T-cell (primary cell): ENCODE results near the gene CD58. TPM values are rescaled to one million over a fixed set of nuclear protein-coding genes. Genes with fewer than 3 reads are reported as not detected.
"Not testable (repeated sequence)": the region's sequence is repeated elsewhere in the genome, so short reads cannot be mapped to it uniquely, and the experiment has no call there.

ENCODE experiments used
- ATAC-seq, 4 experiments: fragments of 200-7000 bp in 3 of 4; fragments of 150-1000 bp in 1 of 4; cut with Tn5 transposase; replicated peaks in 1 of 4; 1 replicate in 3 of 4; 2 replicates in 1 of 4; pipeline ENCODE4 v1.10.0; 2021; ENCODE audit warnings: moderate library complexity in 3 of 4, mild to moderate bottlenecking in 2 of 4, moderate number of reproducible peaks in 1 of 4
- CTCF ChIA-PET, 2 donors: fragments of 300-600 bp; sonication (Branson Sonifier 250); formaldehyde crosslinking; loops; one replicate each; lab custom pipeline; 2022; ENCODE audit warnings: antibody characterized with exemption in 2 of 2; lab: Charles Lee
- POLR2A ChIA-PET, 2 donors: fragments of 300-600 bp; sonication (Branson Sonifier 250); formaldehyde crosslinking; loops; one replicate each; lab custom pipeline; 2022; ENCODE audit warnings: antibody characterized with exemption in 2 of 2; lab: Charles Lee
- DNase-seq, 35 experiments: peaks; one replicate each; pipeline versions ENCODE4 v3.0.0 to v3.0.0-alpha.2; 2013 to 2023
- H3K27ac ChIP-seq: one replicate; pipeline ENCODE4 v1.5.1; 2013; ENCODE audit warnings: low read length
- H3K27me3 ChIP-seq, 2 experiments: replicated peaks in 1 of 2; 1 replicate in 1 of 2; 2 replicates in 1 of 2; pipeline versions ENCODE4 v1.6.1 to v1.7.0; 2013; ENCODE audit warnings: low read length in 1 of 2, mixed read lengths in 1 of 2; ENCODE audit not compliant: control insufficient read depth in 2 of 2, insufficient read depth in 2 of 2; ENCODE audit errors: extremely low read depth in 1 of 2
- H3K36me3 ChIP-seq, 2 donors: 1 replicate in 1 of 2; 2 replicates in 1 of 2; pipeline versions ENCODE4 v1.6.1 to v1.7.0; 2013; ENCODE audit warnings: low read length in 1 of 2; ENCODE audit not compliant: control insufficient read depth in 2 of 2, insufficient read depth in 1 of 2; ENCODE audit errors: extremely low read depth in 1 of 2
- H3K4me1 ChIP-seq, 2 experiments: 1 replicate in 1 of 2; 2 replicates in 1 of 2; pipeline versions ENCODE4 v1.6.1 to v1.7.0; 2013; ENCODE audit warnings: low read length in 2 of 2, mixed read lengths in 1 of 2; ENCODE audit not compliant: insufficient read depth in 2 of 2, control insufficient read depth in 1 of 2; ENCODE audit errors: extremely low read depth in 1 of 2
- H3K4me3 ChIP-seq, 2 donors: 1 replicate in 1 of 2; 2 replicates in 1 of 2; pipeline versions ENCODE4 v1.5.1 to v1.7.0; 2013; ENCODE audit warnings: mild to moderate bottlenecking in 2 of 2, low read length in 1 of 2, moderate library complexity in 1 of 2; ENCODE audit not compliant: control insufficient read depth in 1 of 2; ENCODE audit errors: extremely low read depth in 1 of 2
- H3K9me3 ChIP-seq: 2 replicates; pipeline ENCODE4 v1.7.0; 2013
- H3K27ac Mint-ChIP-seq, 2 donors: one replicate each; pipeline ENCODE4 v1.8.0; 2020 to 2021; ENCODE audit warnings: mild to moderate bottlenecking in 2 of 2, mixed read lengths in 2 of 2
- H3K27me3 Mint-ChIP-seq, 2 donors: one replicate each; pipeline ENCODE4 v1.8.0; 2021 to 2022; ENCODE audit warnings: mixed read lengths in 2 of 2
- H3K36me3 Mint-ChIP-seq: one replicate; pipeline ENCODE4 v1.8.0; 2021; ENCODE audit warnings: mixed read lengths
- H3K4me1 Mint-ChIP-seq, 3 donors: one replicate each; pipeline ENCODE4 v1.8.0; 2020 to 2022; ENCODE audit warnings: mixed read lengths in 3 of 3, mild to moderate bottlenecking in 1 of 3
- H3K4me3 Mint-ChIP-seq, 3 donors: one replicate each; pipeline ENCODE4 v1.8.0; 2020 to 2022; ENCODE audit warnings: mild to moderate bottlenecking in 3 of 3, mixed read lengths in 3 of 3, moderate library complexity in 3 of 3
- H3K9me3 Mint-ChIP-seq, 3 donors: one replicate each; pipeline ENCODE4 v1.8.0; 2020 to 2022; ENCODE audit warnings: mixed read lengths in 3 of 3
- WGBS: methylation state at CpG from one replicate; pipeline ENCODE4 v1.1.5; 2013; ENCODE audit warnings: missing lambda C conversion rate; ENCODE audit not compliant: insufficient coverage; 5-methylcytosine and 5-hydroxymethylcytosine counted together
- total RNA-seq, 35 experiments: library from RNA in 6 of 35; stranded (reverse) in 6 of 35; fragments of 120-200 nt in 1 of 35; gene quantifications; one replicate each; pipeline versions ENCODE4 v1.2.1 to v1.2.4 and lab custom pipeline; 2013 to 2026

Gene CD58
- total RNA-seq, 5 donors from 2014 or later (not counting 1 experiment from before 2014, with no cell fraction given), result 8.9 to 20.5 (median 16.9) TPM

- CTCF ChIA-PET, result no interaction called here
- Histone ChIP-seq H3K36me3 (no peaks in the 10 kb centered on the region), H3K27me3 (no peaks in the 10 kb centered on the region), H3K4me3 (no peak overlapping the region), H3K9me3 (no peaks in the 10 kb centered on the region), H3K4me1 (peaks cover 0 to 29% of the 10 kb centered on the region in 2 experiments), H3K27ac (no peak overlapping the region)
- POLR2A ChIA-PET, result no interaction called here
- peaks cover 33% of the 10 kb centered on the region for H3K36me3 Mint-ChIP-seq
- peak overlapping the region in 1 of 2 donors; percentile 7 for H3K27ac Mint-ChIP-seq
- ATAC-seq, result no peak
- H3K4me1 Mint-ChIP-seq, result peaks cover 40 to 80% (median 69%) of the 10 kb centered on the region in 3 donors
- no peak overlapping the region for H3K4me3 Mint-ChIP-seq
- H3K9me3 Mint-ChIP-seq, result peaks cover 0 to 12% (median 0%) of the 10 kb centered on the region in 3 donors
- H3K27me3 Mint-ChIP-seq, result no peaks in the 10 kb centered on the region
- WGBS, result 100% methylated on average over 1 of the region's 1 CpG
- DNase-seq, result no peak
These were observed 5.6 kb downstream of the CD58 start for GRCh38 chr1:116565222-116565621.

DNA sequence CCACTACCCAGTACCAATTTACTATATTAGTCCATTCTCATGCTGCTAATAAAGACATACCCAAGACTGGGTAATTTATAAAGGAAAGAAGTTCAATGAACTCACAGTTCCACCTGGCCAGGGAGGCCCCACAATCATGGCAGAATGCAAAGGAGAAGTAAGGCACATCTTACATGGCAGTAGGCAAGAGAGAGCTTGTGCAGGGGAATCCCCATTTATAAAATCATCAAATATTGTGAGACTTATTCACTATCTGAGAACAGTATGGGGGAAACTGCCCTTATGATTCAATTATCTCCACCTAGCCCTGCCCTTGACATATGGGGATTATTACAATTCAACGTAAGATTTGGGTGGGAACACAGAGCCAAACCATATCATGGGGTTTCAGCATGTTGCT, 6.4 kb downstream of the CD58 start:
- peaks cover 37 to 78% (median 66%) of the 10 kb centered on the region in 3 donors for H3K4me1 Mint-ChIP-seq
- 63% methylated on average over 1 of the region's 1 CpG for WGBS
- POLR2A ChIA-PET, result no interaction called here
- CTCF ChIA-PET, result no interaction called here
- H3K27ac Mint-ChIP-seq, result peak overlapping the region in 1 of 2 donors; percentile 68
- H3K4me3 Mint-ChIP-seq, result no peak overlapping the region
- H3K36me3 ChIP-seq, result no peaks in the 10 kb centered on the region
- no peak overlapping the region for H3K4me3 ChIP-seq
- peaks cover 0 to 12% (median 0%) of the 10 kb centered on the region in 3 donors for H3K9me3 Mint-ChIP-seq
- H3K27me3 Mint-ChIP-seq, result no peaks in the 10 kb centered on the region
- no peak for ATAC-seq
- peaks cover 33% of the 10 kb centered on the region for H3K36me3 Mint-ChIP-seq
- H3K27ac ChIP-seq, result no peak overlapping the region
- no peaks in the 10 kb centered on the region for H3K9me3 ChIP-seq
- no peak for DNase-seq
- peaks cover 0 to 23% of the 10 kb centered on the region in 2 experiments for H3K4me1 ChIP-seq
- H3K27me3 ChIP-seq, result no peaks in the 10 kb centered on the region

DNA sequence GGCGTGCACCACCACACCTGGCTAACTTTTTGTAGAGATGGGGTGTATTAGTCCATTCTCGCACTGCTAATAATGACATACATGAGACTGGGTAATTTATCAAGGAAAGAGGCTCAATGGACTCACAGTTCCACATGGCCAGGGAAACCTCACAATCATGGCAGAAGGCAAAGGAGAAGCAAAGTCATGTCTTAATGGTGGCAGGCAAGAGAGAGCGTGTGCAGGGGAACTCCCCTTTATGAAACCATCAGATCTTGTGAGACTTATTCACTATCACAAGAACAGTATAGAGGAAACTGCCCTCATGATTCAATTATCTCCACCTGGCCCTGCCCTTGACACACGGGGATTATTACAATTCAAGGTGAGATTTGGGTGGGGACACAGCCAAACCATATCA, 8.4 kb downstream of the CD58 start:
- WGBS, result 0% methylated on average over 1 of the region's 4 CpGs
- H3K36me3 ChIP-seq, DNase-seq, H3K27me3 Mint-ChIP-seq, CTCF ChIA-PET, H3K4me3 Mint-ChIP-seq, ATAC-seq, H3K27ac Mint-ChIP-seq, POLR2A ChIA-PET, H3K27me3 ChIP-seq, H3K4me3 ChIP-seq, H3K9me3 ChIP-seq, H3K27ac ChIP-seq: not testable (repeated sequence)
- peaks cover 0 to 21% of the 10 kb centered on the region in 2 experiments for H3K4me1 ChIP-seq
- peaks cover 27 to 79% (median 63%) of the 10 kb centered on the region in 3 donors for H3K4me1 Mint-ChIP-seq
- peaks cover 0 to 12% (median 0%) of the 10 kb centered on the region in 3 donors for H3K9me3 Mint-ChIP-seq
- peaks cover 33% of the 10 kb centered on the region for H3K36me3 Mint-ChIP-seq

DNA sequence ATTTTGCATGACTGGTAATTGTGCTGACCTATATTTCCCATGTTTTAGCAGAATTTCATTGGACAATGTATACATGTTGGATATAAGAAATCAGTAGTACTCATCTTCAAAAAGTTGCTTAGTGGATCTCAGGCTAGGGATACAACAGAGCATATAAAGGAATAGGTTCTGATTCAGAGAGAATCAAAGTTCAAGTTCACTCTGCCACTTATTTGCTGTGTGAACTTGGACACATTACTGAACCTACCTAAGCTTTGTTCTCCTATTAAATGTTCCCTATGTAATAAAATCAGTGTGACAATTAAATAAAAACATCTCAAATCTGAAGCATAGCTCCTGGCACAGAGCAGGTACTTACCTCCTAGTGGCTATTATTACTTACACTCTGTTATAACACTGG, 9.3 kb downstream of the CD58 start:
- H3K27me3 Mint-ChIP-seq, result no peaks in the 10 kb centered on the region
- peaks cover 25 to 83% (median 65%) of the 10 kb centered on the region in 3 donors for H3K4me1 Mint-ChIP-seq
- Histone ChIP-seq H3K27me3 (no peaks in the 10 kb centered on the region), H3K4me3 (no peak overlapping the region), H3K27ac (no peak overlapping the region), H3K4me1 (peaks cover 0 to 23% of the 10 kb centered on the region in 2 experiments), H3K9me3 (no peaks in the 10 kb centered on the region), H3K36me3 (no peaks in the 10 kb centered on the region)
- H3K27ac Mint-ChIP-seq, result no peak overlapping the region
- H3K9me3 Mint-ChIP-seq, result peaks cover 0 to 12% (median 0%) of the 10 kb centered on the region in 3 donors
- CTCF ChIA-PET, result interaction anchor here in 1 of 2 donors (0.5 kb wide), 1 partner anchor 255 kb away, joined by 3 read pairs; no protein-coding TSS in a partner anchor
- H3K4me3 Mint-ChIP-seq, result no peak overlapping the region
- DNase-seq, result no peak
- no peak for ATAC-seq
- POLR2A ChIA-PET, result no interaction called here
- H3K36me3 Mint-ChIP-seq, result peaks cover 33% of the 10 kb centered on the region

DNA sequence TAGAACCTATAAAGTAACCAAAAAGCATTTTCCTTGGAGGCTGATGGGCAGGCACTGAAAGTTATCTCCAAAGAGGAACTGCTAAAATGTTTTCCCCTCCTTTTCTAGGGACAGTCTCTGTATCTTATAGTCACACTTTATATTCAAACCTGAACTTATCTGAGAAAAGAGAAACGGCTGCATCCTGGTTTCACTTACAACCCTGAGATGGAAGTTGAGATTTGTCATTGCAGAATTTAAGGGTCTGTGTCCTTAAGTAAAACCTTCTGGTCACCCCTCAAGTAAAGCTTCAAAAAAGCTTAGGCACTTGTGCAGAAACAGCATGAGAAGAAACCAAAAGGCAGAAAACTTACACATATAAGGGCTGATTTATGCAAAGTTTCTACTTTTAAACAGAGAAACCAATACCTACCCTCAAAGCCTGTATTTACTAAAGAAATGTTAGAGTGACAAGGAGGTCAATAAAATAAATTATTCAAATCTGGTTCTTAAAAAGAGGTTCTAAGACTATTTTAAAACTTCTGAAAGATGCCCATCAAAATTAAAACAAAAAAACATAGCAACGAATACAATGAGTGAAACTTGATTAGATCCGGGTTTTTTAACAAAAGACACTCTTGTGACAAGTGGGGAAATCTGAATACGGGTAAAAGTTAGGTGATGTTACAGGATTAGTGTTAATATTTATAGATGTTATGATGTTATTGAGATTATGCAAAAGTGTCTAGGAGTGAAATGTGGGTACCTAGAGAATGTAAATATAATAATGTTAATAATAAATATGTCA, 9.9 kb downstream of the CD58 start:
- WGBS, result 61% methylated on average over 2 of the region's 4 CpGs
- Mint-ChIP-seq H3K27ac (peak overlapping the region; percentile 24 to 72), H3K36me3 (peaks cover 28% of the 10 kb centered on the region), H3K9me3 (peaks cover 0 to 12% (median 0%) of the 10 kb centered on the region in 3 donors), H3K4me1 (peaks cover 29 to 82% (median 63%) of the 10 kb centered on the region in 3 donors), H3K4me3 (peak overlapping the region; percentile 22 to 32 (median 31)), H3K27me3 (no peaks in the 10 kb centered on the region)
- Histone ChIP-seq H3K9me3 (no peaks in the 10 kb centered on the region), H3K4me3 (no peak overlapping the region), H3K27me3 (no peaks in the 10 kb centered on the region), H3K36me3 (no peaks in the 10 kb centered on the region), H3K27ac (peak overlapping the region; percentile 26), H3K4me1 (peaks cover 0 to 30% of the 10 kb centered on the region in 2 experiments)
- DNase-seq (no peak), ATAC-seq (no peak)
- CTCF ChIA-PET, result interaction anchor here in 1 of 2 donors (0.5 kb wide), 1 partner anchor 256 kb away, joined by 3 read pairs; no protein-coding TSS in a partner anchor
- POLR2A ChIA-PET, result no interaction called here

DNA sequence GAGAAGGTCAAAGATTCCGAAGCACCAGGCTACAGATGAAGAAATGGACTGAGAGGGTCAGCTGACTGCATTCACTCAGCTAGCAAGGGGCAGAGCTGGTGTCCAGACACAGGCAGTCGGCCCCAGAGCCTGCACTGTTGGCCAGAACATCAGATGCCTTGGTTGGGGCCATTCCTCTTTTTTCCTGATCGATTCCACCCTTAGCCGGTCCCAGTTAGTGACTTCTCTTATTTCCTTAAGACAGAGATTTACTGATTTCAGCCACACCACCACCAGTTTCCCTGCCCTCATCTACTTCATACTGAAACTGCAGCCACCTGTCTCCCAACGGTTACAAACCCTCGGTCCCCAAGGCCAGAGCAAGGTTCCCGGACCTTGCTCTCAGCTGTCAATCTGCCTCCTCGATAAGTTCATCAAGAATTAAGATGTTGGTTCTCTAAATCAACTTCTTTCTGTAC, 11.5 kb downstream of the CD58 start:
- DNase-seq (no peak), ATAC-seq (no peak)
- H3K27me3 ChIP-seq, result no peaks in the 10 kb centered on the region
- WGBS, result 55% methylated on average over 4 of the region's 8 CpGs
- Mint-ChIP-seq H3K36me3 (peaks cover 19% of the 10 kb centered on the region), H3K9me3 (peaks cover 0 to 7% (median 0%) of the 10 kb centered on the region in 3 donors), H3K27me3 (no peaks in the 10 kb centered on the region), H3K27ac (peak overlapping the region; percentile 23 to 83), H3K4me3 (peak overlapping the region; percentile 1 to 28 (median 11)), H3K4me1 (peaks cover 22 to 82% (median 66%) of the 10 kb centered on the region in 3 donors)
- no peaks in the 10 kb centered on the region for H3K36me3 ChIP-seq
- no peaks in the 10 kb centered on the region for H3K9me3 ChIP-seq
- H3K4me1 ChIP-seq, result peaks cover 0 to 29% of the 10 kb centered on the region in 2 experiments
- no peak overlapping the region for H3K4me3 ChIP-seq
- ChIA-PET POLR2A (no interaction called here), CTCF (interaction anchor here in 1 of 2 donors (1.0 to 1.2 kb wide), 3 partner anchors 15 to 420 kb away, joined by 3 to 4 read pairs (median 3); no protein-coding TSS in a partner anchor)
- H3K27ac ChIP-seq, result peak overlapping the region; percentile 45
